Trophoblast cell (in vitro differentiated cells and primary cell): Measurements from ENCODE around the gene VSIG2.

Experiments
- DNase-seq, 2 donors: peaks; one replicate each; pipeline ENCODE4 v3.0.0-alpha.2; 2016
- H2AFZ ChIP-seq: 2 replicates; pipeline ENCODE4 v1.6.1; 2013; ENCODE audit warnings: low read length, moderate library complexity, mild to moderate bottlenecking; ENCODE audit not compliant: insufficient read depth, poor library complexity
- H2AK5ac ChIP-seq: 2 replicates; pipeline ENCODE4 v1.6.1; 2013; ENCODE audit warnings: mild to moderate bottlenecking, low read length
- H2BK120ac ChIP-seq: 2 replicates; pipeline ENCODE4 v1.6.1; 2013; ENCODE audit warnings: low read length, mild to moderate bottlenecking, moderate library complexity; ENCODE audit not compliant: insufficient read depth, poor library complexity
- H2BK12ac ChIP-seq: 2 replicates; pipeline ENCODE4 v1.6.1; 2013; ENCODE audit warnings: mild to moderate bottlenecking, low read length, moderate library complexity
- H2BK5ac ChIP-seq: 2 replicates; pipeline ENCODE4 v1.6.1; 2013; ENCODE audit warnings: low read length, low read depth, moderate library complexity, mild to moderate bottlenecking; ENCODE audit not compliant: poor library complexity
- H3K14ac ChIP-seq: 2 replicates; pipeline ENCODE4 v1.6.1; 2013; ENCODE audit warnings: mild to moderate bottlenecking, low read length
- H3K18ac ChIP-seq: 2 replicates; pipeline ENCODE4 v1.6.1; 2013; ENCODE audit warnings: mild to moderate bottlenecking, low read length
- H3K23ac ChIP-seq: 2 replicates; pipeline ENCODE4 v1.6.1; 2013; ENCODE audit warnings: low read length
- H3K27ac ChIP-seq: 2 replicates; pipeline ENCODE4 v1.5.1; 2013; ENCODE audit warnings: low read depth, mild to moderate bottlenecking, inconsistent platforms, low read length, moderate library complexity
- H3K27me3 ChIP-seq: 2 replicates; pipeline ENCODE4 v1.6.1; 2013; ENCODE audit warnings: inconsistent platforms, mild to moderate bottlenecking, low read length, moderate library complexity; ENCODE audit not compliant: insufficient read depth
- H3K36me3 ChIP-seq, 2 experiments: 1 replicate in 1 of 2; 2 replicates in 1 of 2; pipeline ENCODE4 v1.6.1; 2013; ENCODE audit warnings: low read length in 2 of 2, mild to moderate bottlenecking in 2 of 2, moderate library complexity in 1 of 2; ENCODE audit not compliant: insufficient read depth in 2 of 2, control insufficient read depth in 1 of 2
- H3K4ac ChIP-seq: 2 replicates; pipeline ENCODE4 v1.6.1; 2013; ENCODE audit warnings: low read depth, mild to moderate bottlenecking, low read length, moderate library complexity
- H3K4me1 ChIP-seq, 2 experiments: 1 replicate in 1 of 2; 2 replicates in 1 of 2; pipeline ENCODE4 v1.6.1; 2013; ENCODE audit warnings: low read length in 2 of 2, mild to moderate bottlenecking in 2 of 2, moderate library complexity in 1 of 2; ENCODE audit not compliant: insufficient read depth in 2 of 2, control insufficient read depth in 1 of 2
- H3K4me2 ChIP-seq: 2 replicates; pipeline ENCODE4 v1.6.1; 2013; ENCODE audit warnings: inconsistent platforms, mild to moderate bottlenecking, low read length, moderate library complexity
- H3K4me3 ChIP-seq: 2 replicates; pipeline ENCODE4 v1.5.1; 2013; ENCODE audit warnings: mild to moderate bottlenecking, low read depth, low read length, inconsistent platforms
- H3K79me1 ChIP-seq: one replicate; pipeline ENCODE4 v1.6.1; 2013; ENCODE audit warnings: low read length
- H3K79me2 ChIP-seq: 2 replicates; pipeline ENCODE4 v1.6.1; 2013; ENCODE audit warnings: low read length, mild to moderate bottlenecking; ENCODE audit not compliant: control insufficient read depth, insufficient read depth, poor library complexity
- H3K9ac ChIP-seq: 2 replicates; pipeline ENCODE4 v1.6.1; 2013; ENCODE audit warnings: mild to moderate bottlenecking, low read length
- H3K9me3 ChIP-seq: 2 replicates; pipeline ENCODE4 v1.6.1; 2013; ENCODE audit warnings: low read depth, mild to moderate bottlenecking, control low read depth, inconsistent platforms, low read length; ENCODE audit not compliant: insufficient read depth
- H4K12ac ChIP-seq: 2 replicates; pipeline ENCODE4 v1.6.1; 2013; ENCODE audit warnings: low read depth, mild to moderate bottlenecking, low read length, moderate library complexity
- H4K8ac ChIP-seq: 2 replicates; pipeline ENCODE4 v1.6.1; 2013; ENCODE audit warnings: low read depth, mild to moderate bottlenecking, low read length, moderate library complexity
- H4K91ac ChIP-seq: one replicate; pipeline ENCODE4 v1.6.1; 2013; ENCODE audit warnings: low read depth, mild to moderate bottlenecking, low read length, moderate library complexity
- WGBS: extraction: QIAGEN DNeasy Blood & Tissue Kit; methylation state at CpG from one replicate; pipeline ENCODE4 v1.1.7; 2013; ENCODE audit warnings: missing lambda C conversion rate; ENCODE audit not compliant: insufficient read length, insufficient coverage; ENCODE audit errors: extremely low coverage; 5-methylcytosine and 5-hydroxymethylcytosine counted together

Gene VSIG2

DNA sequence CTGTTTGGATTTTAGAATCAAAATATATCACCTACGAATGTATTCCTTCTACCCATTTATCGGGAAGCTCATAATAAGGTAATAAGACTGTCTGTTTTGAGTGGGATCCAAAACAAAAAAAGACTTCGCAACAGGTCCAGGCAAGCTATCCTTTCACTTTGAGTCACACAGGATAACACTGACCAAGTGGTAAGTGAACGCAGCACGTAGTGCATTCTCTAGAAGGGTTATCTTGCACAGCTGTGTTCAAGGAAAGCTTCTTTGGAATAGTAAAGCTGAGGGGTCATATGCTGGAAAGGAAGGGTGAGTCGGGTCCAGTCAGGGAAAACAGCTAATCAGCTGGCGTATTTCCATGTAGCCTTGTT is 34.7 kb downstream of the VSIG2 start:
- Histone ChIP-seq H2AK5ac (no peak overlapping the region), H3K4me3 (no peak overlapping the region), H3K9me3 (no peaks in the 10 kb centered on the region), H3K18ac (no peak overlapping the region), H3K36me3 (no peaks in the 10 kb centered on the region), H3K14ac (no peak overlapping the region), H3K23ac (no peak overlapping the region), H3K4ac (no peak overlapping the region), H4K91ac (no peak overlapping the region), H2BK120ac (no peak overlapping the region), H2BK5ac (no peak overlapping the region), H3K4me2 (no peak overlapping the region), H3K9ac (no peak overlapping the region), H4K8ac (no peak overlapping the region), H2AFZ (no peak overlapping the region), H2BK12ac (no peak overlapping the region), H3K79me1 (no peaks in the 10 kb centered on the region), H3K27ac (no peak overlapping the region), H3K27me3 (peaks cover 32% of the 10 kb centered on the region), H4K12ac (no peak overlapping the region), H3K79me2 (no peaks in the 10 kb centered on the region), H3K4me1 (no peaks in the 10 kb centered on the region)
- no peak for DNase-seq
- no CpG with 5 or more reads among the region's 7 CpGs for WGBS

DNA sequence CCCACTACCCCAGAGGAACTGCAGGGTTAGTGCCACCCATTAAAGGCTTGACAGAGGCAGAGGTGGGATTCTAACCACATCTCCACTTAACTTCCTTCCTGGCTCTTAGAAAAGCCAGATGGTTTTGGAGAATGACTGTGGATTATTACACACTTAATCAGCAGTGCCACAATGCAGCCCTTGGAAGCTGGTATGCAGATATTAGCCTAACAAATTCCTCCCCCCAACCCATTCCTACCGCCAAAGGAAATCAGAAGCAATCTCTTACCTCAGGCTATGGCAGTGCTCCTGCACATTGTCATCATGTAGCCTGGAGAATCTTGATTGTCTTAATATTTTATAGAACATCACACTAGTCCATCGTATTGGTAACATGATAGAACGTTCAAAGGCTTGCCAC is 35.5 kb downstream of the VSIG2 start:
- no peak overlapping the region for H3K18ac ChIP-seq
- H4K12ac ChIP-seq = no peak overlapping the region
- peaks cover 32% of the 10 kb centered on the region for H3K27me3 ChIP-seq
- H3K79me2 ChIP-seq = no peaks in the 10 kb centered on the region
- no peak overlapping the region for H4K8ac ChIP-seq
- H3K4me1 ChIP-seq = no peaks in the 10 kb centered on the region
- WGBS = no CpG with 5 or more reads among the region's 3 CpGs
- H2AK5ac ChIP-seq = no peak overlapping the region
- no peak overlapping the region for H3K14ac ChIP-seq
- no peak overlapping the region for H3K4me2 ChIP-seq
- H3K36me3 ChIP-seq = no peaks in the 10 kb centered on the region
- no peak overlapping the region for H2BK12ac ChIP-seq
- H2AFZ ChIP-seq = no peak overlapping the region
- no peaks in the 10 kb centered on the region for H3K9me3 ChIP-seq
- H3K4ac ChIP-seq = no peak overlapping the region
- H3K23ac ChIP-seq = no peak overlapping the region
- H3K4me3 ChIP-seq = no peak overlapping the region
- H4K91ac ChIP-seq = no peak overlapping the region
- peak; percentile 28 to 52 for DNase-seq
- H2BK5ac ChIP-seq = no peak overlapping the region
- H3K27ac ChIP-seq = no peak overlapping the region
- H3K9ac ChIP-seq = no peak overlapping the region
- H3K79me1 ChIP-seq = no peaks in the 10 kb centered on the region
- no peak overlapping the region for H2BK120ac ChIP-seq

DNA sequence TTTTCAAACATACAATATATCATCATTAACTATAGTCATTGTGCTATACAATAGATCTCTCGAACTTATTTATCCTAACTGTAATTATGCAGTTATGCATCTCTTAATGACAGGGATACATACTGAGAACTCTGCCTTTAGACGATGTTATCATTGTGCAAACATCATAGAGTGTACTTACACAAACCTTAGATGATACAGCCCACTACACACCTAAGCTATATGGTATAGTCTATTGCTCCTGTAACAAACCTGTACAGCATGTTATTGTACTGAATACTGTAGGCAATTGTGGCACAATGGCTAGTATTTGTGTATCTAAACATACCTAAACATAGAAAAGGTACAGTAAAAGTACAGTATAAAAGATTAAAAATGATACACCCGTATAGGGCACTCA is 39.7 kb downstream of the VSIG2 start:
- H3K9ac ChIP-seq = no peak overlapping the region
- no peaks in the 10 kb centered on the region for H3K9me3 ChIP-seq
- H3K4me1 ChIP-seq = no peaks in the 10 kb centered on the region
- H4K8ac ChIP-seq = no peak overlapping the region
- H2AFZ ChIP-seq = no peak overlapping the region
- H3K23ac ChIP-seq = no peak overlapping the region
- H2BK120ac ChIP-seq = no peak overlapping the region
- no peak overlapping the region for H4K91ac ChIP-seq
- H4K12ac ChIP-seq = no peak overlapping the region
- DNase-seq = no peak
- H2BK12ac ChIP-seq = no peak overlapping the region
- H3K36me3 ChIP-seq = no peaks in the 10 kb centered on the region
- no CpG with 5 or more reads among the region's 3 CpGs for WGBS
- no peak overlapping the region for H2AK5ac ChIP-seq
- H3K79me1 ChIP-seq = no peaks in the 10 kb centered on the region
- H3K27ac ChIP-seq = no peak overlapping the region
- no peak overlapping the region for H3K14ac ChIP-seq
- H3K4ac ChIP-seq = no peak overlapping the region
- H3K79me2 ChIP-seq = no peaks in the 10 kb centered on the region
- no peak overlapping the region for H3K18ac ChIP-seq
- peaks cover under 1% of the 10 kb centered on the region for H3K27me3 ChIP-seq
- no peak overlapping the region for H2BK5ac ChIP-seq
- H3K4me3 ChIP-seq = no peak overlapping the region
- H3K4me2 ChIP-seq = no peak overlapping the region

DNA sequence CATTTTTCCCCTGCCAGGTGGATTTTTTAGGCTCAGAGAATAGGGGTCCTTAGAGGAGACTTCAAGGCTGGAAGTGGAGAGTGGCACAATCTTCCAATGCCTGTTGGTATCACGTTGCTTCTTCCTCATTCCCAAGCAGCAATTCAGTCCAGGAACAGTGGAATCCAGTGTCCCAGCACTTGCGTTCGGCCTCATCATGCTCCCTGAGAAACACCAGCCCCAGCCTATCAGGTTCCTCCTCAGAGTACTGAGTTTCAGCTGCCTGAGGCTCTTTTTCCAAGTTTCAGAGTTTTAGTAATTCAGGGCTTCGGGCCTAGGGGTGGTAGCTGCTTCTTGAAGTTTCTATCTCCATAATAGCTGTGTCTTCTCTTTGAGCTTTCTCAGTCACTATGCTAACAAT is 44.2 kb downstream of the VSIG2 start:
- Histone ChIP-seq H3K4me1 (no peaks in the 10 kb centered on the region), H4K12ac (no peak overlapping the region), H2BK5ac (no peak overlapping the region), H3K36me3 (no peaks in the 10 kb centered on the region), H3K4me2 (no peak overlapping the region), H3K27me3 (no peaks in the 10 kb centered on the region), H3K23ac (no peak overlapping the region), H2AK5ac (no peak overlapping the region), H2AFZ (no peak overlapping the region), H3K9me3 (no peaks in the 10 kb centered on the region), H3K27ac (no peak overlapping the region), H3K4ac (no peak overlapping the region), H2BK120ac (no peak overlapping the region), H2BK12ac (no peak overlapping the region), H4K8ac (no peak overlapping the region), H3K79me1 (no peaks in the 10 kb centered on the region), H4K91ac (no peak overlapping the region), H3K14ac (no peak overlapping the region), H3K9ac (no peak overlapping the region), H3K4me3 (no peak overlapping the region), H3K79me2 (no peaks in the 10 kb centered on the region), H3K18ac (no peak overlapping the region)
- DNase-seq = no peak
- no CpG with 5 or more reads among the region's 4 CpGs for WGBS

DNA sequence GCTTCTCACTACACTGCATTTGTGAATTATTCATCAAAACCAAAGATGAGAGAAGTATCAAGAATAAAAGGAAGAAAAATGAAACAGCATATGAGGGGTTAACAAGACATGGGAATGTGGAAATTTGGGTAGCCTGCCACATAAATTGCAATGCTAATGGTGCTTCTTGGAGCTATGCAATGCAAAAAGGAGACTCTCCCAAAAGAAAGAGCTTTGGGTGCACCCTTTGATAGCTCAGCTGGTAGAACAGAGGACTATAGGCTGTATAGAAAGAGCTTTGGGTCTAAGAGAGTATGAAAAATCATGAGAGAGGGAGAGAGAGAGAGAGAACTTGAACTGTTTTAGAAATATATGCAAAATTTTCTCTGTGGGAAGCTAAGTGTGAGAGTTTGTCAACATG is 52.0 kb downstream of the VSIG2 start:
- Histone ChIP-seq H3K9me3 (peaks cover 2% of the 10 kb centered on the region), H2AK5ac (no peak overlapping the region), H3K23ac (no peak overlapping the region), H2AFZ (no peak overlapping the region), H3K4ac (no peak overlapping the region), H4K91ac (no peak overlapping the region), H2BK5ac (no peak overlapping the region), H4K8ac (no peak overlapping the region), H3K4me1 (no peaks in the 10 kb centered on the region), H3K4me3 (no peak overlapping the region), H3K27ac (no peak overlapping the region), H3K4me2 (no peak overlapping the region), H3K79me2 (no peaks in the 10 kb centered on the region), H3K18ac (no peak overlapping the region), H3K14ac (no peak overlapping the region), H3K9ac (no peak overlapping the region), H2BK120ac (no peak overlapping the region), H3K36me3 (no peaks in the 10 kb centered on the region), H3K27me3 (no peaks in the 10 kb centered on the region), H2BK12ac (no peak overlapping the region), H3K79me1 (no peaks in the 10 kb centered on the region), H4K12ac (no peak overlapping the region)
- DNase-seq = no peak
